Measurements from ENCODE around the gene CDKN1A.

CDKN1A gene

GRCh38 chr6:36677059-36677749 lies 1.3 kb upstream of the CDKN1A start:
- DNase-seq (ENCODE audit: low read depth in 2 of 2), result no peak

GRCh38 chr6:36677753-36678487 lies 594 bp upstream of the CDKN1A start:
- no peak for DNase-seq (ENCODE audit: low read depth in 2 of 2)

- no peak for DNase-seq (ENCODE audit: low read depth in 2 of 2)
Measured at GRCh38 chr6:36679043-36679833, 724 bp downstream of the CDKN1A start.

- peak; percentile 45 to 49 for DNase-seq (ENCODE audit: low read depth in 2 of 2)
Measured at GRCh38 chr6:36682328-36683144, 4.0 kb downstream of the CDKN1A start.

GRCh38 chr6:36683145-36683655 lies 4.7 kb downstream of the CDKN1A start:
- DNase-seq (ENCODE audit: low read depth in 2 of 2), result no peak

- no peak for DNase-seq (ENCODE audit: low read depth in 2 of 2)
Measured at GRCh38 chr6:36683656-36684446, 5.3 kb downstream of the CDKN1A start.

- DNase-seq (ENCODE audit: low read depth in 2 of 2), result no peak
Measured at GRCh38 chr6:36684447-36684812, 5.9 kb downstream of the CDKN1A start.

DNA sequence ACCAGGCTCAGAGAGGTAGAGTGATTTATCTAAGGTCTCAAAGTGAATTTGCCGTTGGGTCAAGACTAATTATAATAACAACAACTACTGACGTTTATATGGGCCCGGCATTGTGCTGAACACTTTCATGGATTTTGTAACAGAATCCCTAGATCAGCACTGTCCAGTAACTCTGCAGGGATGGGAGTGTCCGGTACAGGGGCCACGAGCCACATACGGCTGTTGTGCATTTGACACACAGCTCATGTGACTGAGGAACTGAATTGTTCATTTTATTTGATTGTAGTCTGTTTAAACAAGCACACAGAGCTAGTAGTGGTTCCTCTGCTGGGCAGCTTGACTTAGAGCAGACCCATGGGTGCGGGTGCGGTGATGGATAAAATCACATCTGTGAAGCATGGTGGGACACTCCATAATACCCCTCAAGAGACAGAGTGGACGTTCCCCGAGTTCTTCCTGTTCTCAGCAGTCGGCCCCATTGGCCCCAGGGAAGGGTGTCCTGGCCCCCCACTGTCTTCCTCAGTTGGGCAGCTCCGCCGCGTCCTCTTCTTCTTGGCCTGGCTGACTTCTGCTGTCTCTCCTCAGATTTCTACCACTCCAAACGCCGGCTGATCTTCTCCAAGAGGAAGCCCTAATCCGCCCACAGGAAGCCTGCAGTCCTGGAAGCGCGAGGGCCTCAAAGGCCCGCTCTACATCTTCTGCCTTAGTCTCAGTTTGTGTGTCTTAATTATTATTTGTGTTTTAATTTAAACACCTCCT lies 6.8 kb downstream of the CDKN1A start:
- no peak for DNase-seq (ENCODE audit: low read depth in 2 of 2)

GRCh38 chr6:36685926-36686667 lies 7.6 kb downstream of the CDKN1A start:
- no peak for DNase-seq (ENCODE audit: low read depth in 2 of 2)

DNA sequence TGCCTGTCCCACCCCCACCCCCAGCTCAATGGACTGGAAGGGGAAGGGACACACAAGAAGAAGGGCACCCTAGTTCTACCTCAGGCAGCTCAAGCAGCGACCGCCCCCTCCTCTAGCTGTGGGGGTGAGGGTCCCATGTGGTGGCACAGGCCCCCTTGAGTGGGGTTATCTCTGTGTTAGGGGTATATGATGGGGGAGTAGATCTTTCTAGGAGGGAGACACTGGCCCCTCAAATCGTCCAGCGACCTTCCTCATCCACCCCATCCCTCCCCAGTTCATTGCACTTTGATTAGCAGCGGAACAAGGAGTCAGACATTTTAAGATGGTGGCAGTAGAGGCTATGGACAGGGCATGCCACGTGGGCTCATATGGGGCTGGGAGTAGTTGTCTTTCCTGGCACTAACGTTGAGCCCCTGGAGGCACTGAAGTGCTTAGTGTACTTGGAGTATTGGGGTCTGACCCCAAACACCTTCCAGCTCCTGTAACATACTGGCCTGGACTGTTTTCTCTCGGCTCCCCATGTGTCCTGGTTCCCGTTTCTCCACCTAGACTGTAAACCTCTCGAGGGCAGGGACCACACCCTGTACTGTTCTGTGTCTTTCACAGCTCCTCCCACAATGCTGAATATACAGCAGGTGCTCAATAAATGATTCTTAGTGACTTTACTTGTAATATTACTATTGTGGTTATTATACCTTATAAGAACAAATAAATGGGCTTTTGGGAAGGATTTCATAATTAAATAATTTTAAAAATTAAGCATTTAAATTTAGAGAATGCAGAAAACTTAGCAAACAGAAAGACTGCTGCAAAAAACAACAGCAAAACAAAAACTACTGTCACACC lies 8.4 kb downstream of the CDKN1A start:
- DNase-seq (ENCODE audit: low read depth in 2 of 2), result no peak

DNA sequence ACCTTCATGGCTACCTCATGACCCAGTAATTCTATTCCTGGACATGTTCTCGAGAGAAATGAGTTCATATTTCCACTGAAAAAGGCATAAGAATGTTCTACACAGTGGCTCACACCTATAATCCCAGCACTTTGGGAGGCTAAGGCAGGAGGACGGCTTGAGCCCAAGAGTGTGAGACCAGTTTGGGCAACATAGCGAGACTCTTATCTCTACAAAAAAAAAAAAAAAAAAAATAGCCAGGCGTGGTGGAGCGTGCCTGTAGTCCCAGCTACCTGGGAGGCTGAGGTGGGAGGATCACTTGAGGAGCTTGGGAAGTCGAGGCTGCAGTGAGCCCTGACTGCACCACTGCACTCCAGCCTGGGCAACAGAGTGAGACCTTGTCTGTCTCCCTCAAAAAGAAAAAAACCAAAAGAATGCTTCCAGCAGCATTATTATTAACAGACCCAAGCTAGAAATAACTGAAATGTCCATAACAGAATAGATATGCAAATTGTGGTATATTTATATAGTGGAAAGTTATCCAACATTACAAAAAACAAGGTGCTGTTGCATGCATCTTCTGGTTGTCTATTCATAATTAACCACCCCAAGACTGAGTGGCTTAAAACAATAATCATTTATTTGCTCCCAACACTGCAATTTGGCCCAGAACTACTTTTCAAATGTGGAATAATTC lies 9.7 kb downstream of the CDKN1A start:
- DNase-seq (ENCODE audit: low read depth in 2 of 2), result no peak

DNA sequence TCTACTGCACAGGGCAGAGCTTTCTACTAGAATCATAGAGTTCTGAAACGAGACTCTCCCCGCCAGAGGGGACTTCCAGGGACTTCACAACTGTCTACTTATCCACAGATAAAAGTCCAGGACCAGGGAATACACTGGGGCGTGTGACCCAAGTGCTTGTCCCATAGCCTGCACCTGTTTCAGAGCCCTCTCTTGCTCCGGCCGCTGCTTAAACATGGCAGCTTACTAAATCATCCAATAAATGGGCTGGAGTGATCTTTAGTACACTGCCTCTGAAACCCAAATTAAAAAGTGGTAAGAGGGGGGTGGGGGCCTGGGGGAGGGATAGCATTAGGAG lies 10.2 kb downstream of the CDKN1A start:
- DNase-seq (ENCODE audit: low read depth in 2 of 2), result no peak

- DNase-seq (ENCODE audit: low read depth in 2 of 2), result no peak
Measured at GRCh38 chr6:36691011-36691410, 12.5 kb downstream of the CDKN1A start.

GRCh38 chr6:36691612-36692011 lies 13.1 kb downstream of the CDKN1A start:
- no peak for DNase-seq (ENCODE audit: low read depth in 2 of 2)

- DNase-seq (ENCODE audit: low read depth in 2 of 2), result no peak
Measured at GRCh38 chr6:36692220-36692619, 13.7 kb downstream of the CDKN1A start.

DNA sequence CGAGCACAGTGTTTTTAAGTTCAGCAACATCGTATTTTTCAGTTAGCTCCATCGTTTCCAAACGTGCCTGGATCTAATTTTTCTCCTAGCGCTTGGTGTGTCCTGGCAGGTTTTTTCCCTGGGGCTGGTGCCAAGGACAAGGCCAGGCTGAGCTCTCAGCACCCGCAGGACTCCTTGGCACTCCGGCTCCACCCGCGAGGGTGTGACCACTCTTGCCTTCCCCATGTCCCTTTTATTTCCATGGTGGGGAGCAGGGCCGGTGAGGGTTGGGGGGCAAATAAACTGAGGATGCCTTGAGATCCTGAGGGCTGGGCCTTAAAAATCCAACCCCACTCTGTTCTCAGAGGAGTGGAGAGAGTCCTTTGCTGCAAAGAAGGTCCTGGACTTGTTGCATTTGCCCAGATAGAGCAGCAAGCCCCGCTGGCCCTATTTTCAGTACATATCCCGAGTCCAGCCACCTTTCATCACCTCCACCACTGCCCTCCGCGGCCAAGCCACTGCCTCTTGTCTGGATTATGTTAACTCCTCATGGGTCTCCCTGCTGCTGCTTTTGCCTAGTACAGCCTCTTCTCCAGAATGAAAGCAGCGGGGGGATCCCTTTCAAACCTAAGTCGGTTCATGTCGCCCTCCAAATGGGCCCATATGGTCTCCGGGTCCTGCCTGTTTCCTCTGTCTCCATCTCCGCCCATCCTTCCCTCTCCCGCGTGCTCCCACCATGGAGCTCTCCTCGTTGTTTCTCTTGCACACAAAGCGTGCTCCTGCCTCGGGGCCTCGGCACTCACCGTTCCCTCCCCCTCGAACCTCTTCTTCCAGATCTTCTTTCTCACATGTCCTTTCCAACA lies 14.6 kb downstream of the CDKN1A start:
- no peak for DNase-seq (ENCODE audit: low read depth in 2 of 2)

DNA sequence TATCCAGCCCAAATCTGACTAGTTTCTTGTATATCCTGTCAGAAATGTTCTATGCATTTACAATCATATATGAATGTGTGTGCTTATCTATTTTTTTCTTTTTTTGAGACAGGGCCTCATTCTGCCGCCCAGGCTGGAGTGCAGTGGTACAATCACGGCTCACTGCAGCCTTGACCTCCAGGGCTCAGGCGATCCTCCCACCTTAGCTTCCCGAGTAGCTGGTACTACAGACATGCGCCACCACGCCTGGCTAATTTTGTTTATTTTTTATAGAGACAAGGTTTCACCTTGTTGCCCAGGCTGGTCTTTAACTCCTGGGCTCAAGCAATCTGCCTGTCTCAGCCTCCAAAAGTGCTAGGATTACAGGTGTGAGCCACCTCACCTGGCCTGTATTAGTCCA lies 16.1 kb downstream of the CDKN1A start:
- DNase-seq (ENCODE audit: low read depth in 2 of 2), result no peak
